Activated CD8-positive, alpha-beta memory T cell treated with anti-CD3 and anti-CD28 coated beads, Interleukin-2, amount 50 U/mL, for 24 hours (primary cell): ENCODE results near the gene FAM174A.
"Not testable (repeated sequence)": the region's sequence is repeated elsewhere in the genome, so short reads cannot be mapped to it uniquely, and the experiment has no call there.

Experiments used
- DNase-seq: peaks from one replicate; pipeline ENCODE4 v3.0.0-alpha.2; 2020; ENCODE audit errors: extremely low read depth

The FAM174A gene

DNA sequence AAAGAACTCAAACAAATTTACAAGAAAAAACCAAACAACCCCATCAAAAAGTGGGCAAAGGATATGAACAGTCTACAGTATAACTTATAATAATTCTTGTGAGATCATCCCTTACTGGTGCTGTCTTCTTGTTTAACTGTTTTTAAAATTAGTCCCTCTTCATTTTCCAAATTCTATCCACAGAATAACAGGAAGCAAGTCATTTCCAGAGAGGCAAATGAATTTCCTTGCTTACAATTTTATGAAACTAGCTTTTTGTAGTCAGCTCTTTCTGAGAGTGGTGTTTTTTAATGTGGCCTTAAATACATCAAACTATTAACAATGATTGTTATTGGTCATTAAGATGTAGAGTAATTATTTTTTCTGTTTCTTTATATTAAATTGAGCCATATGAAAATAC is 40.6 kb downstream of the FAM174A start:
- no peak for DNase-seq

DNA sequence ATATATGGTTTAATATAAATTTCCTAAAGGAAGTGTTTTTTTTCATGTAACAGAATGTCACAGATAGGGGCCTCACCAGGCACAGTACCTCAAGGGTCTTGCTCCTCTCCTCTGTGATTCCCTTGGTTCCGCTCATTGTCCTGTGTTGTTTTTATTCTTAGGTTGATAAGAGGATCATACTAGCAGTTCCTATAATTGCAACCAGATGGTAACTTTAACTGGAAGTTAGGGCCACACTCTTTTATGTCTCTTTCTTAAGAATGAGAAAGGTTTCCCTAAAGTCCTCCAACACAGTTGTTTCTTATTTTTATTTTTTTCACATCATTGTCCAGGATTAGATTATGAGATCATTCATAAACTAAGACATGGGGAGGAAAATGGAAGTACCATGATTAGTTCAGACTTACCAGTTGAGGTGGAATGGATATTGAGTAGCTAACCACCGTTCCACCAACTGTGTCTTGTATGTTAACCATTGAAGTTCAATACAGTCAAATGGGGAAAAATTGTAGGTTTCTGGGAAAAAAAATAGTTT is 41.1 kb downstream of the FAM174A start:
- DNase-seq = no peak

GRCh38 chr5:100577506-100577905 is 42.3 kb downstream of the FAM174A start:
- DNase-seq = no peak

DNA sequence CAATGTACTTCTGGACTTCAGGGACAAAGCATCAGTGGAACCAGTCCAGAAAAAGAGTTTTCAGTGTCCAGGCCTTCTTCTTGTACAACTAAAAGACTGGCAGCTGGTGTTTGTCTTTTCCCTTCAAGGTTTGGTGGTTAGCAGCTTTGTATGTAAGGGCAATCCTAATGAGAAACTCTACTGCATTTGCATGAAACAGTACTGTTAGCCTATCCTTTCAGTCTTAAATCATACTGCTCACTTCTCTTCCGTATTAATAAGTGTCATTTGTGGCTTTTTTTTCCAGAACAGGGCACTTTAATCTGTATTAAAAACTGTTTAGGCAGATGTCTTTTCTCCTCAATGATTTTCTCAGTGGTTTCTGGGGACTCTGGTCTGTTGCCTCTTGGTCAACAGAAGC is 48.9 kb downstream of the FAM174A start:
- DNase-seq = no peak

DNA sequence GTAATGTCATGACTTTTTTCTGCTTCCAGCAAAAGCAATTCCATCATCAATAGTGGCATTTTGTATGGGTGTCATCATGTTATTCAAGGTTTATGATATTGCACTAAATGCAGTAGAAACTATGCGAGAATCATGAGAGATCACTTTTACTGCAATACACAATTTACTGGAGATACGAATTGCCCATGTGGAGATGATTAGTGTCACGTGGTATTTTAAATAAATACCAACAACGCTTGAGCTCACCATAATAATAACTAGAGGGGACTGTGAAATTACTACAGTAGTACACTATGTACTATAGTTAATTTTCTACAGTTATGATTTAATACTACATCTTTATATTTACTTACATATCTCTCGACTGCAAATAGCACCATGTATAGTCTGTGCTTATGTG is 49.7 kb downstream of the FAM174A start:
- DNase-seq = no peak

GRCh38 chr5:100590867-100591266 is 55.7 kb downstream of the FAM174A start:
- no peak for DNase-seq

- DNase-seq = no peak
These were observed 60.1 kb downstream of the FAM174A start for GRCh38 chr5:100595152-100595811.

DNA sequence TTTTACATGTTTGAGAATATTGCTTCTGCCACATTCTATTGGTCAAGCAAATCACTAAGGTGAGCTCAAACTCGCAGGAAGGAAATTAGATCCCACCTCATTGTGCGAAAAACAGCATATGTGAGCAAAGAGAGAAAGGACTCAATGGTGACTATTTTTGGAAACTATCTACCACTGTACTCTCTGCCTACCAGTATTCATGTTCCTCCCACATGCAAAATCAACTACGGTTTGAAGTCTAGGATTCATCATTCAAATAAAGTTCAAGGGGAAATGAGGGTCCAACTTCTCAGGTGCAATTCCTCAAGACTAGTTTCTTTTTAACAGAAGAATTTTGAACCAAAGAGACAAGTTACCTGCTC is 60.6 kb downstream of the FAM174A start:
- no peak for DNase-seq

- DNase-seq = no peak
These were observed 63.3 kb downstream of the FAM174A start for GRCh38 chr5:100598446-100598845.

GRCh38 chr5:100600298-100600994 is 65.3 kb downstream of the FAM174A start:
- DNase-seq = no peak

GRCh38 chr5:100603141-100603540 is 68.0 kb downstream of the FAM174A start:
- DNase-seq = no peak

DNA sequence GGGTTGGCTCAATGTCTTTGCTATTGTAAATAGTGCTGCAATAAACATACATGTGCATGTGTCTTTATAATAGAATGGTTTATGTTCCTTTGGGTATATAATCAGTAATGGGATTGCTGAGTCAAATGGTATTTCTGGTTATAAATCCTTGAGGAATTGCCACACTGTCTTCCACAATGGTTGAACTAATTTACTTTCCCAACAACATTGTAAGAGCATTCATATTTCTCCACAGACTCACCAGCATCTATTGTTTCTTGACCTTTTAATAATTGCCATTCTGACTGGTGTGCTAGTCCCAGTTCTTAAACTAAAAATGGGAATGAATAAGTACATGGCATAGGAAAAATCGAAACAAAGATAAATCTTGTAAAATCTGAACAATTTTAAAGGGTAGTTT is 68.8 kb downstream of the FAM174A start:
- not testable (repeated sequence) for DNase-seq

DNA sequence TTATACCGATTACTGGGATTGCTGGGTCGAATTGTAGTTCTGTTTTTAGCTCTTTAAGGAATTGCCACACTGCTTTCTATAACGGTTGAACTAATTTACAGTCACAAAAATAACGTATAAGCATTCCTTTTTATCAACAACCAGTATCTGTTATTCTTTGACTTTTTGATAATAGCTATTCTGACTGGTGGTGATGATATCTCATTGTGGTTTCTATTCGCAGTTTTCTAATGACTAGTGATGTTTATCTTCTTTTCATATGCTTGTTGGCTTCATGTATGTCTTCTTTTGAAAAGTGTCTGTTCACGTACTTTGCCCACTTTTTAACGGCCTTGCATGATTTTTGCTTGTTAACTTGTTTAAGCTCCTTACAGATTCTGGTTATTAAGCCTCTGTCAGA is 74.4 kb downstream of the FAM174A start:
- DNase-seq = no peak

- DNase-seq = no peak
These were observed 79.1 kb downstream of the FAM174A start for GRCh38 chr5:100614308-100614707.

GRCh38 chr5:100615362-100615761 is 80.2 kb downstream of the FAM174A start:
- DNase-seq = no peak

- DNase-seq = no peak
These were observed 81.1 kb downstream of the FAM174A start for GRCh38 chr5:100616291-100616690.

DNA sequence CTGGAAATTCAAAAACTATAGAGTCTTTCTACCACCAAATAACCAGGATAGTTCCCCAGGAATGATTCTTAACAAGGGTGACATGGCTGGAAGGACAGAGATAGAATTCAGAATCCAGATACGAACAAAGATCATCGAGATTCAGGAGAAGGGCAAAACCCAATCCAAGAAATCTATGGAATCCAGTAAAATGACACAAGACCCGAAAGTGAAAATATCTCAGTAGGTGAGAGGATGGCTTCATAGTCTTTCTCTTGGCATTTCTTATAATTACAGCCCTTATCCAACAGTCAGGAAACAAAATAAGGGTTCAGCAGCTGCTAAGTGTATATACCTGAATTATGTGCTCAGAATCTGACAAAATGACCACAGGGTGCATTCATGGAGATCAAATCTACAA is 81.8 kb downstream of the FAM174A start:
- no peak for DNase-seq

DNA sequence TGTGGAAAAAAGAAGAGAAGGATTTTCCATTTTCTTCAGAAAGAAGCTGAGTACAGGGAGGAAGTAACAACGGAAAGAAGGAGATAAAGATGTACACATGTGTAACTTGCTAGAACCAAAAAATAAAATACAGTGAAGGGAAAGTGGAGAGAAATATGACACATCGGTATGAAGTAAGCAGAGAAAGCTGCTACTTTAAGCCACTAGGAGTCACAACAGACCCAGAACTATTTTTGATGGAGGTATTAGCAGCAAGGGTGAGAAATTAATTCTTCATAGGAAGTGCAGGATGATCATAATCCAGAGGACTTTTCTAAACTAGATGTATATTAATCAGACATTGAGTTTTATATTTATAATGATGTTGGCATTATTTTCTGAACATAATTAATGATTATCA is 88.5 kb downstream of the FAM174A start:
- no peak for DNase-seq

DNA sequence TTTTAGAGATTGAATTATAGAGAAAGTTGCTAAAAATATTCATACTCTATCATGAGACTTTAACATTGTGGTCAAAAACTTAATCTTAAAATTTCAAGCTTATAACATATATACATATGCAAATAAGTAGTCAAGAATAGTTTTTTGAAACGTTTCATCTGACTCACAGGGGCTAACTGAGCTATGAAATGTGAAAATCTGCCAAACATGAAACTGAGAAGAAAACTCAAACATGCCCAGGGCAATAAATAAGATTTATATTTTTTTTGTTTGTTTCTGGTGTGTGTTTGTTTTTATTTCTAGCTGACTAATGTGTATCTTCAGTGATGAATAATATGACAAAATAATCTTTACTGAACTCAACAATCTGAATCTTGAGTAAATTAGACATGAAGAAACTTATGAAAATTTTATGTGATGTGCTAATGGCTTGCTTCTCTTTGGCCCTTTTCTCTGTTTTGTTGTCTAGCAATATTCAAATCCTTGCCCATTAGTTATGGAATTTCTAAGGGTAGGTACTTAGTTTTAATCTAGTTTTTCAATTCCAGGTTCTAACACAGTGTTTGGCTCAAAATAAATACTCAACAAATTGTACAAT is 99.9 kb downstream of the FAM174A start:
- no peak for DNase-seq
